GM06990 (cell line): ENCODE data around the gene RAB11A.

Experiments used
- DNase-seq: peaks from one replicate; pipeline ENCODE4 v3.0.0-alpha.2; 2011; ENCODE audit not compliant: insufficient read length; ENCODE audit errors: extremely low read depth
- H3K27me3 ChIP-seq: replicated peaks from 2 replicates; pipeline ENCODE4 v1.6.0; 2011; ENCODE audit warnings: low read length; ENCODE audit not compliant: control insufficient read depth, insufficient read depth
- H3K36me3 ChIP-seq: 2 replicates; pipeline ENCODE4 v1.5.1; 2011; ENCODE audit warnings: low read length; ENCODE audit not compliant: control insufficient read depth, insufficient read depth
- H3K4me3 ChIP-seq: replicated peaks from 2 replicates; pipeline ENCODE4 v1.5.1; 2011; ENCODE audit warnings: low read depth, mild to moderate bottlenecking, control low read depth, low read length
- CTCF ChIP-seq: IDR thresholded peaks from 2 replicates; pipeline ENCODE4 v1.5.1; 2011; ENCODE audit warnings: low read length, control low read depth, mild to moderate bottlenecking, inconsistent platforms; ENCODE audit not compliant: insufficient read depth, poor library complexity, severe bottlenecking

Gene RAB11A

DNA sequence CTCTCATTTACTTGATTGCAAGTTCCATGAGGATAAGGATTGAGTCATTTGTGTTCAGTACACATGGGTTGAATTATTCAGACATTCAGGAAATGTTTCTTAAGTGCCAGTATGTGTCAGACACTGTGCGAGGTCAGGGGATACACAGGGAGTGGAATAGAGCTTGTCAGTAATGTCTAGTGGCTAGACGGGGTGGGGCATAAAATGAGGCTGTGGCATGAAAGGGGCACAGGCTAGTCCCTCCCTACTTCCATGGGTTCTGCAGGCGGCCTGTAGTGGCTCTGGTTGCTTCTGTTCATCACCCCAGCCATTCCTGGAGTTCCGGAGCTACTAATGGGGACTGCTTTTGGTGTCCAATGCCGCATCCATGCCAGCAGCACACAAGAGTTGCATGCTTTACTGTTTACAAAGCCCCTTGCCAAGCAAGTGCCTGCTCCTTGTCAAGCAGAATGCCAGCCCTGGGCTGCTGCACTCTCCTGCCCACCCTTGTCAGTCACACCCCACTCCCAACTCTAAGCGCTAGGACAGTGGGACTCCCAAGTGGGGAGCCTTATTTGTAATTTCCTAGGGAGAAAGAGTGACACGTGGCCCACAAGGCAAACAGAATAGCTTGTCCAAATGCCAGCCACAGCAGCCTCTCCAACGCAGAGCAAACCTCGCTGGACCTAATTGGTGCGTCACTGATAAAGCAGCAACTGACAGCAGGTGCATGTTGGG lies 70.8 kb downstream of the RAB11A start:
- DNase-seq: no peak
- Histone ChIP-seq H3K4me3 (no peak overlapping the region), H3K36me3 (no peaks in the 10 kb centered on the region), H3K27me3 (no peaks in the 10 kb centered on the region)
- no peak for TF ChIP-seq CTCF

- no peaks in the 10 kb centered on the region for H3K27me3 ChIP-seq
- no peaks in the 10 kb centered on the region for H3K36me3 ChIP-seq
- H3K4me3 ChIP-seq: no peak overlapping the region
- DNase-seq: no peak
- no peak for TF ChIP-seq CTCF
These were observed 71.3 kb downstream of the RAB11A start for GRCh38 chr15:65940618-65940909.
